ENCODE results near the gene CTIF.

Gene CTIF

DNA sequence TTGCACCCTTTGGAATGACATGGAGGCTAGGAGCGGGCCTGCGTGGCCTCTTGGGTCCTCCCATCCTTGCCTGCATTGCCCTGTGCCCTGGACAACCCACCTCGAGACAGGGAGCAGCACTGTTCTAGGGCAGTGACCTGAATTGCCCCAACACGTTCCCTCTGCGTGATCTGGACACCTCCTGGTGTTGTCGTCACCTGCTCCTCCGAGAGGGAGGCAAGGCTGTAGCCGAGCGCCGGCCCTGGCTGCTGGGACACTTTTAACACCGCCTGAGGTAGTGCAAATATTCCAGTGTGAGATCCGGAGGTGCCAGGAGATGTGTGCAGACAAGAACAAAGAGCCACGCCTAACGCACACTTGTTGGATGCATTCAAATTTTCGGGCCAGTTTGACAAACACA is 280.4 kb downstream of the CTIF start:
- H3K4me3 ChIP-seq (ENCODE audit: low read length) = no peak overlapping the region
- no peak for DNase-seq (ENCODE audit: low read depth)
- TF ChIP-seq, protein P1, sequence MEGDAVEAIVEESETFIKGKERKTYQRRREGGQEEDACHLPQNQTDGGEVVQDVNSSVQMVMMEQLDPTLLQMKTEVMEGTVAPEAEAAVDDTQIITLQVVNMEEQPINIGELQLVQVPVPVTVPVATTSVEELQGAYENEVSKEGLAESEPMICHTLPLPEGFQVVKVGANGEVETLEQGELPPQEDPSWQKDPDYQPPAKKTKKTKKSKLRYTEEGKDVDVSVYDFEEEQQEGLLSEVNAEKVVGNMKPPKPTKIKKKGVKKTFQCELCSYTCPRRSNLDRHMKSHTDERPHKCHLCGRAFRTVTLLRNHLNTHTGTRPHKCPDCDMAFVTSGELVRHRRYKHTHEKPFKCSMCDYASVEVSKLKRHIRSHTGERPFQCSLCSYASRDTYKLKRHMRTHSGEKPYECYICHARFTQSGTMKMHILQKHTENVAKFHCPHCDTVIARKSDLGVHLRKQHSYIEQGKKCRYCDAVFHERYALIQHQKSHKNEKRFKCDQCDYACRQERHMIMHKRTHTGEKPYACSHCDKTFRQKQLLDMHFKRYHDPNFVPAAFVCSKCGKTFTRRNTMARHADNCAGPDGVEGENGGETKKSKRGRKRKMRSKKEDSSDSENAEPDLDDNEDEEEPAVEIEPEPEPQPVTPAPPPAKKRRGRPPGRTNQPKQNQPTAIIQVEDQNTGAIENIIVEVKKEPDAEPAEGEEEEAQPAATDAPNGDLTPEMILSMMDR (IDR thresholded peaks at IDR 0.05; ENCODE audit: insufficient read depth, low read depth, low read length, missing control alignments) = no peak

DNA sequence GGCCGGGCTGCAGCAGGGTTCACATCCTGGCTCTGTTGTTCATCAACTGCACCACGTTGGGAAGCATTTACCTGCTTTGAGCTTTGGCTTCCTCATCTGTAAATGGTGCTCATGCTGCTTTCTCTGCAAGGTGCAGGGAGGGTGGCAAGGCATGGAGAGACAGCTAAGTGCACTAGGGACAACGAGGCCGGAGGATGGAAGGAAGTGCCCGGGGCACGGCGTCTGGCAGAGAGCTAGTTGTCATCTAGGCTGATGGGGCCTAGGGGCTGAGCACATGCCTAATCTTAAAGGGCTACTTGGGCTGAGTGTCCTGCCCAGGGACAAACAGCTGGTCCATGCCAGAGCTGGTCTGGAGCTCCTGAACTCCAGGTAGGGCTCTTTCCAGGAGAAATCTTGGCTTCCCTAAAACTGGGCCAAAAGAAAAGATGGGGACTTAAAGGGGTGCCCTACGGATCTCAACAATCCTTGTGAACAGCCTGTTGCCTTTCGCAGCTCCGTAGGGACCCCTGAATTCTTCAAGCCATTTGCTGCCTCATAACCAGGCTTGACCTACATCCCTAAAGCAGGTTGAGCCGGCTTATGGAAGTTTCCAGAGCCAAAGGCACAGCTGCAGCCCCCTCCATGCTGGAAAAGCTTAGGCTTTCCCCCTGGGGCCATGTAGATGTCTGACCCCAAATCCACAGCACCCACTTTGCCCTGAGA is 281.1 kb downstream of the CTIF start:
- DNase-seq (ENCODE audit: low read depth) = no peak
- H3K4me3 ChIP-seq (ENCODE audit: low read length) = no peak overlapping the region
- TF ChIP-seq, protein P1 (IDR thresholded peaks at IDR 0.05; ENCODE audit: insufficient read depth, low read depth, low read length, missing control alignments) = no peak

DNA sequence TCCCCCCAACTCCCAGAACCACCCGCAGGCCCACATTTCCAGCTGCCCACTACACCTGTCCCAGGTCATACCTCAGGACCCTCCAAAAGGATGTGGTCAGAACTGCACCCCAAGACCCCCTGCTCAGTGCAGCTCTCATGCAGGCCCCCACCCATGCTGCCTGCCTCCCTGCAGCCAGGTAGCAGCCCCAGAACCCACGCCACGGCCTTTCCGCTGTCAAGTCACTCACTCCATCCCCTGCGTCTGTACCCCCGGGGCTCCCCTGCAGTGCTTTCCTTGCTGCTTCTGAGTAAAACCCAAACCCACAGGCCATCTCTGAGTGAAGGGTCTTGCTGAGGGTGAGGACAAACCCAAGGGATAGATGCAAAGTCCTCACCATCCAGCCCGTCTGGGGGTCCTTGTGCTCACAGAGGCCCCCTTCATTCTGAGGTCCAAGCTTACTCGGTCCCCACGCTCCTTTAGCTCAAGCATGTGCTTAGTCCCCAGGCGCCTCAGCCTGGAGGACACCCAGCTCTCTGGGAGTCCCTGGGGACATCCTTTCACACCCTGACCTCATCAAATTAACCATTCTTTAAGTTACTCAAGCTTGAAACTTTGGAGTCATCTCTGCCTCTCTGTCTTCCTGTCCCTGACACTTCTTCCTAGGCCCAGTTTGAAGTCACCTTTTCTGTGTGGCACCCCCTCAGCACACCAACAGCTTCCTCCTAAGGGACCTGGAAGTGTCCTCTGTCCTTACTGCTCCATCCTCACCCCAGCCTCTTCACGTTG is 281.8 kb downstream of the CTIF start:
- H3K4me3 ChIP-seq (ENCODE audit: low read length) = no peak overlapping the region
- TF ChIP-seq, protein P1 (IDR thresholded peaks at IDR 0.05; ENCODE audit: insufficient read depth, low read depth, low read length, missing control alignments) = no peak
- no peak for DNase-seq (ENCODE audit: low read depth)

DNA sequence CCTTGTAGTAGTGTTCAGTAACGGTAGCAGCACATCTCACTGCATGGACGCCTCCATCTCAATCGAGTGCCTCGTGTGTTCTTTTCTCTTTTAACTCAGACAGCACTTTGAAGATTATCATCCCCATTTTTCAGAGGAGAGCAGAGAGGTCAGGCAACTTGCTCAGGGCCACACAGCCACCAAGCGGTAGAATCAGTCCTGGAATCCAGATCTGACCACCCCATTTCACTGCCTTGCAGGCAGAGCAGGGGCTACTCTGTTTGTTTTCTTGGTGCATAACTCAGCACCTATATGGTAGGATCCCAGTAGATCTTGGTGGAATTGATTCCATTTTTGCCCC is 282.4 kb downstream of the CTIF start:
- H3K4me3 ChIP-seq (ENCODE audit: low read length) = no peak overlapping the region
- no peak for DNase-seq (ENCODE audit: low read depth)
- TF ChIP-seq, protein P1 (IDR thresholded peaks at IDR 0.05; ENCODE audit: insufficient read depth, low read depth, low read length, missing control alignments) = no peak

DNA sequence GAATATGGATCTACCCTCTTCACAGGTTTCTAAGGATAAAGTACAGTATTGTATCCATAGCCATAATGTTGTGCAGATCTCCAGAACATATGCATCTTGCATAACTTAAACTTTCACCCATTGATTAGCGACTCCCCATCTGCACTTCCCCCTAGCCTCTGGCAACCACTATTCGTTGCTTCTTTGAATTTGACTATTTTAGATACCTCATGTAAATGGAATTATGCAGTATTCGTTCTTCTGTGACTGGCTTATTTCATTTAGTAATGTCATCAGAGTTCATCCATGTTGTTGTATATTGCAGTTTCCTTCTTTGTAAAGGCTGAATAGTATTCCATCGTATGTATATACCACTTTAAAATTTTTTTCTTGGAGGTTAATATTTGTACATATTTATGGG is 283.0 kb downstream of the CTIF start:
- no peak for DNase-seq (ENCODE audit: low read depth)
- TF ChIP-seq, protein P1 (IDR thresholded peaks at IDR 0.05; ENCODE audit: insufficient read depth, low read depth, low read length, missing control alignments) = no peak
- no peak overlapping the region for H3K4me3 ChIP-seq (ENCODE audit: low read length)

DNA sequence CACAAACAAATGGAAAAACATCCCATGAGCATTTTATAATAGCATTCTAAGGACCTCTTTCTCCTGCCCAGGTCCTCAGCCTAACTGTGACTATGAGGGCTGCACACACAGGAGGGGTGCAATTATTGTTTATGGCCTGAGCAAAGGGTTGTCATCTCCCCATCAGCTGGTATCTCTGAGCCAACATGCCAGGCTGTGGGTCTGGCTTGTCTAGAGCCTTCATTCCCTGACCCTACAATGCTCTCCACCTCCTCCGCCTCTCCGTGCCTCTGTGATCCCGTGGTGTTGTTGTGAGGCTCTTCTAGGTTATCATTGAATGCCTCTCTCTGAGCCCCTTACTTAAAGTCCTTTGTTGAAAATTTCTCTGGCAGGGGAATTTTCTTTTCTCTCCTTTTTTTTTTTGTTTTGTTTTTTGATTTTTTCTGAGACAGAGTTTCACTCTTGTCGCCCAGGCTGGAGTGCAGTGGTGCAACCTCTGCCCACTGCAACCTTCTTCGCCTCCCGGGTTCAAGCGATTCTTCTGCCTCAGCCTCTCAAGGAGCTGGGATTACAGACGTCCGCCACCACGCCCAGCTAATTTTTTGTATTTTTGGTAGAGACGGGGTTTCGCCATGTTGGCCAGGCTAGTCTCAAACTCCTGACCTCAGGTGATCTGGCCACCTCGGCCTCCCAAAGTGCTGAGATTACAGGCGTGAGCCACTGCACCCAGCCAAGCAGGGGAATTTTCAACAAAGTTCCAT is 285.6 kb downstream of the CTIF start:
- DNase-seq (ENCODE audit: low read depth) = no peak

More for the DNA sequence above, 285.6 kb downstream of the CTIF start:
- no peak overlapping the region for H3K4me3 ChIP-seq (ENCODE audit: low read length)
- TF ChIP-seq, protein P1 (IDR thresholded peaks at IDR 0.05; ENCODE audit: insufficient read depth, low read depth, low read length, missing control alignments) = no peak
